ENCODE data around the gene TSNAX.

- no peak for TF ChIP-seq POLR2AphosphoS5 (IDR thresholded peaks at IDR 0.05)
- no peak for TF ChIP-seq CTCF (IDR thresholded peaks at IDR 0.05)
Observed at GRCh38 chr1:231480008-231480407, 48.5 kb upstream of the TSNAX start.
